B cell (primary cell): Measurements from ENCODE around the gene PLP1. TPM values are rescaled to one million over a fixed set of nuclear protein-coding genes. Genes with fewer than 3 reads are reported as not detected.

ENCODE experiments used
- ATAC-seq: fragments of 200-7000 bp; cut with Tn5 transposase; one replicate; pipeline ENCODE4 v1.10.0; 2021; ENCODE audit warnings: low read depth, mild to moderate bottlenecking, moderate number of reproducible peaks, moderate library complexity
- CTCF ChIA-PET: fragments of 350-600 bp; sonication (Branson Sonifier 250); formaldehyde crosslinking; loops from one replicate; lab custom pipeline; 2021; ENCODE audit warnings: antibody characterized with exemption, inconsistent platforms; lab: Charles Lee
- POLR2A ChIA-PET: fragments of 350-600 bp; sonication (Branson Sonifier 250); formaldehyde crosslinking; loops from one replicate; lab custom pipeline; 2021; ENCODE audit warnings: antibody characterized with exemption; lab: Charles Lee
- DNase-seq: peaks from one replicate; pipeline ENCODE4 v3.0.0; 2013
- H2AFZ ChIP-seq: 2 replicates; pipeline ENCODE4 v1.6.1; 2012; ENCODE audit warnings: mild to moderate bottlenecking, low read depth, low read length; ENCODE audit not compliant: insufficient read depth, poor library complexity, severe bottlenecking
- H3K27ac ChIP-seq, 2 donors: 1 replicate in 1 of 2; 2 replicates in 1 of 2; pipeline ENCODE4 v1.5.1; 2012 to 2013; ENCODE audit warnings: low read length in 2 of 2, mild to moderate bottlenecking in 2 of 2, moderate library complexity in 1 of 2
- H3K27me3 ChIP-seq, 4 experiments: fragments of 200-600 bp in 1 of 4; sonication (generic) in 1 of 4; replicated peaks in 1 of 4; 1 replicate in 2 of 4; 2 replicates in 2 of 4; pipeline versions ENCODE4 v1.6.1 to v1.7.0; 2013 to 2016; ENCODE audit warnings: low read length in 3 of 4, mild to moderate bottlenecking in 2 of 4, mixed read lengths in 1 of 4, moderate library complexity in 1 of 4; ENCODE audit not compliant: insufficient read depth in 4 of 4, control insufficient read depth in 3 of 4; ENCODE audit errors: control extremely low read depth in 1 of 4
- H3K36me3 ChIP-seq, 2 experiments: replicated peaks in 1 of 2; 1 replicate in 1 of 2; 2 replicates in 1 of 2; pipeline versions ENCODE4 v1.6.1 to v1.7.1; 2013; ENCODE audit warnings: low read length in 1 of 2; ENCODE audit not compliant: insufficient read depth in 2 of 2, control insufficient read depth in 1 of 2; ENCODE audit errors: control extremely low read depth in 1 of 2, extremely low read depth in 1 of 2
- H3K4me1 ChIP-seq, 2 donors: fragments of 200-600 bp in 1 of 2; sonication (generic) in 1 of 2; 1 replicate in 1 of 2; 2 replicates in 1 of 2; pipeline versions ENCODE4 v1.5.1 to v1.6.1; 2013 to 2017; ENCODE audit warnings: low read length in 2 of 2; ENCODE audit not compliant: control insufficient read depth in 2 of 2, insufficient read depth in 2 of 2
- H3K4me2 ChIP-seq: replicated peaks from 2 replicates; pipeline ENCODE3; 2012; ENCODE audit warnings: mild to moderate bottlenecking, low read depth, low read length; ENCODE audit not compliant: poor library complexity, severe bottlenecking
- H3K4me3 ChIP-seq, 5 experiments: fragments of 200-600 bp in 1 of 5; sonication (generic) in 1 of 5; 1 replicate in 3 of 5; 2 replicates in 2 of 5; pipeline versions ENCODE4 v1.5.1 to v1.7.0; 2011 to 2016; ENCODE audit warnings: low read length in 4 of 5, mild to moderate bottlenecking in 4 of 5, low read depth in 2 of 5, control low read depth in 1 of 5, moderate library complexity in 1 of 5; ENCODE audit not compliant: insufficient read depth in 1 of 5; ENCODE audit errors: control extremely low read depth in 1 of 5, extremely low read depth in 1 of 5
- H3K79me2 ChIP-seq: fragments of 200-600 bp; sonication (generic); one replicate; pipeline ENCODE4 v1.6.0; 2016; ENCODE audit warnings: low read length; ENCODE audit not compliant: control insufficient read depth, insufficient read depth
- H3K9ac ChIP-seq: fragments of 200-600 bp; sonication (generic); 2 replicates; pipeline ENCODE4 v1.6.1; 2017; ENCODE audit warnings: mild to moderate bottlenecking, low read length, moderate library complexity
- H3K9me3 ChIP-seq, 3 donors: one replicate each; pipeline versions ENCODE4 v1.6.1 to v1.7.1; 2013; ENCODE audit warnings: low read length in 2 of 3; ENCODE audit not compliant: control insufficient read depth in 2 of 3, insufficient read depth in 1 of 3; ENCODE audit errors: control extremely low read depth in 1 of 3
- H4K20me1 ChIP-seq: 2 replicates; pipeline ENCODE4 v1.6.0; 2012; ENCODE audit warnings: mild to moderate bottlenecking, low read length; ENCODE audit not compliant: insufficient read depth, control insufficient read depth, poor library complexity, severe bottlenecking
- H3K27ac Mint-ChIP-seq: one replicate; pipeline ENCODE4 v1.8.0; 2021; ENCODE audit warnings: mixed read lengths
- H3K27me3 Mint-ChIP-seq: one replicate; pipeline ENCODE4 v1.8.0; 2021; ENCODE audit warnings: mixed read lengths
- H3K4me1 Mint-ChIP-seq: one replicate; pipeline ENCODE4 v1.8.0; 2021; ENCODE audit warnings: mixed read lengths
- H3K4me3 Mint-ChIP-seq: one replicate; pipeline ENCODE4 v1.8.0; 2021; ENCODE audit warnings: mixed read lengths
- H3K9me3 Mint-ChIP-seq: one replicate; pipeline ENCODE4 v1.8.0; 2022; ENCODE audit warnings: mixed read lengths; ENCODE audit not compliant: insufficient read depth
- CTCF ChIP-seq: fragments of 200-600 bp; IDR thresholded peaks from one replicate; pipeline ENCODE4 v1.8.0; 2022; ENCODE audit warnings: antibody characterized with exemption, mild to moderate bottlenecking
- EZH2 ChIP-seq: IDR thresholded peaks from 2 replicates; pipeline ENCODE4 v1.6.1; 2012; ENCODE audit warnings: borderline replicate concordance, low read depth, mild to moderate bottlenecking, moderate library complexity, low read length; ENCODE audit not compliant: insufficient read depth, poor library complexity, severe bottlenecking
- whole genome bisulfite sequencing: methylation state at CpG from one replicate; pipeline ENCODE4 v1.1.5; 2013; ENCODE audit warnings: missing lambda C conversion rate; ENCODE audit not compliant: insufficient coverage; 5-methylcytosine and 5-hydroxymethylcytosine counted together
- intact Hi-C: fragments of 100-400 bp; cut with micrococcal nuclease; formaldehyde crosslinking; loops from one replicate; pipeline ENCODE4 v1.10.0; 2022
- polyA plus RNA-seq: library from polyadenylated mRNA; depleted of rRNA; stranded (reverse); fragments of >200 nt; gene quantifications from 2 replicates; pipeline ENCODE4 v1.2.3, GENCODE V29; 2012
- total RNA-seq, 2 donors: library from RNA; stranded (reverse); fragments of 120-200 nt in 1 of 2; gene quantifications; 1 replicate in 1 of 2; 2 replicates in 1 of 2; pipeline versions ENCODE4 v1.2.3 to v1.2.4, GENCODE V29; 2013 to 2022

The PLP1 gene
- total and polyA plus RNA-seq, 2 donors (not counting 1 experiment from before 2014, with no cell fraction given): not detected

DNA sequence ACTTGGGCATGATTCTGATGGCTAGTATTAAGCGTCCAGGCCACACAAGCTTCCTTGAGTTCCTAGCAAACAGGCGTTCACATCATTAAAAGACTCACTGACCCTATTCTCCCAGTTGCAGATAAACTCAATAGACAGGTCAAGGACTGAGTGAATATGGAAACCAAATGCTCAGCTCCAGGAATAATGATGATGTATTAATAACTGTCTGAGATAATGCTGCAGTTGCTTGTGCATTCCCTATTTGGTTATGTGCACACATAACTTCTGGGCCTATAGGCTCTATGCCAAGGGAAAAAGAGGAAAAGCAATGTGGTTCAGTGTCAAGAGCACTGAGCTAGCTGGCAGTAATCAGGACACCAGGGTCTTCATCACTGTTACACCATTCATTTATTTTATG is 51.9 kb downstream of the PLP1 start:
- Histone ChIP-seq H3K9me3 (no peaks in the 10 kb centered on the region), H2AFZ (no peak overlapping the region), H3K4me1 (peaks cover 4 to 5% of the 10 kb centered on the region in 2 donors), H4K20me1 (no peaks in the 10 kb centered on the region), H3K27me3 (no peaks in the 10 kb centered on the region), H3K79me2 (no peaks in the 10 kb centered on the region), H3K9ac (no peak overlapping the region), H3K36me3 (no peaks in the 10 kb centered on the region), H3K4me3 (no peak overlapping the region), H3K27ac (no peak overlapping the region), H3K4me2 (no peak overlapping the region)
- peaks cover 5% of the 10 kb centered on the region for H3K4me1 Mint-ChIP-seq
- WGBS: no CpG with 5 or more reads among the region's 2 CpGs
- H3K4me3 Mint-ChIP-seq: no peak overlapping the region
- no peaks in the 10 kb centered on the region for H3K9me3 Mint-ChIP-seq
- no peak overlapping the region for H3K27ac Mint-ChIP-seq
- TF ChIP-seq CTCF (no peak), EZH2 (no peak)
- POLR2A ChIA-PET: no interaction called here
- H3K27me3 Mint-ChIP-seq: no peaks in the 10 kb centered on the region
- intact Hi-C loops: no loop called here
- CTCF ChIA-PET: interaction anchor here (0.6 kb wide), 1 partner anchor 118 kb away, joined by 4 read pairs; the partner anchor contains the start of gene TMEM31
- ATAC-seq: no peak
- DNase-seq: no peak

- no peak overlapping the region for H2AFZ ChIP-seq
Observed at GRCh38 chrX:103830848-103831247, 54.2 kb downstream of the PLP1 start.

More at GRCh38 chrX:103830848-103831247, 54.2 kb downstream of the PLP1 start:
- H3K4me1 ChIP-seq: peaks cover 4 to 5% of the 10 kb centered on the region in 2 donors
- ATAC-seq (no peak), DNase-seq (no peak)
- H3K4me3 ChIP-seq: no peak overlapping the region
- intact Hi-C loops: loop anchor here (5.0 kb wide), 3 partner anchors 86 to 299 kb away; partner anchors contain the start of gene MORF4L2
- Mint-ChIP-seq H3K27me3 (peaks cover 3% of the 10 kb centered on the region), H3K27ac (no peak overlapping the region), H3K4me1 (peaks cover 5% of the 10 kb centered on the region), H3K4me3 (peak overlapping the region; percentile 50), H3K9me3 (no peaks in the 10 kb centered on the region)
- H3K9me3 ChIP-seq: no peaks in the 10 kb centered on the region
- POLR2A ChIA-PET: no interaction called here
- no peak overlapping the region for H3K4me2 ChIP-seq
- no peak overlapping the region for H3K27ac ChIP-seq
- no peaks in the 10 kb centered on the region for H3K36me3 ChIP-seq
- no peak overlapping the region for H3K9ac ChIP-seq
- no peaks in the 10 kb centered on the region for H4K20me1 ChIP-seq
- no peaks in the 10 kb centered on the region for H3K27me3 ChIP-seq
- TF ChIP-seq EZH2: no peak
- TF ChIP-seq CTCF: no peak
- CTCF ChIA-PET: no interaction called here
- no peaks in the 10 kb centered on the region for H3K79me2 ChIP-seq
- 90% methylated on average over 3 of the region's 7 CpGs for WGBS
